ENCODE data around the gene SPO11. TPM values are rescaled to one million over a fixed set of nuclear protein-coding genes. Genes with fewer than 3 reads are reported as not detected.

Gene SPO11
- total RNA-seq, 1 donor from 2014 or later = not detected

DNA sequence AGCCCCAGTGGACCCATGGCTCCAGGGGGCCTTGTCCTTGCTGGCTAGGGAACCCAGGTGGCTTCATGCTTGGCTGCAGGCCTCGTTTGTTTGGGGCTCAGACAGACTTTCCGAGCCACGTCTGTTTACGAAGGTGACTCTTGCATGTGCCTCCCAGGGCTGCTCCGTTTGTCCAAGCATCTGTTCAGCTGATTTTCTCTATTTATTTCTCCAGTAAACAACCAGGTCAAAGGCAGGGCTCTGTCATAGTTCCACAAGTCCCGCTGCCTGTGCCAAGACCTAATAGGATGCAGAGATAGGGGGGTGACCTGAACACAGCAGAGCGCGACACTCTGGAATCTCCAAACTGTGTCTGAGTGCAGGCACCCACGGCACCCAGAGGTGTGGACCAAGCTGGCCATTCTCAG lies 12.8 kb upstream of the SPO11 start:
- Histone ChIP-seq H3K27me3 (ENCODE audit: control insufficient read depth, insufficient read depth, low read length) (no peaks in the 10 kb centered on the region), H3K4me3 (ENCODE audit: low read depth, low read length) (no peak overlapping the region), H3K36me3 (ENCODE audit: control insufficient read depth, insufficient read depth, low read length) (no peaks in the 10 kb centered on the region)
- no peak for DNase-seq (ENCODE audit: low read depth)
- TF ChIP-seq, protein P1, sequence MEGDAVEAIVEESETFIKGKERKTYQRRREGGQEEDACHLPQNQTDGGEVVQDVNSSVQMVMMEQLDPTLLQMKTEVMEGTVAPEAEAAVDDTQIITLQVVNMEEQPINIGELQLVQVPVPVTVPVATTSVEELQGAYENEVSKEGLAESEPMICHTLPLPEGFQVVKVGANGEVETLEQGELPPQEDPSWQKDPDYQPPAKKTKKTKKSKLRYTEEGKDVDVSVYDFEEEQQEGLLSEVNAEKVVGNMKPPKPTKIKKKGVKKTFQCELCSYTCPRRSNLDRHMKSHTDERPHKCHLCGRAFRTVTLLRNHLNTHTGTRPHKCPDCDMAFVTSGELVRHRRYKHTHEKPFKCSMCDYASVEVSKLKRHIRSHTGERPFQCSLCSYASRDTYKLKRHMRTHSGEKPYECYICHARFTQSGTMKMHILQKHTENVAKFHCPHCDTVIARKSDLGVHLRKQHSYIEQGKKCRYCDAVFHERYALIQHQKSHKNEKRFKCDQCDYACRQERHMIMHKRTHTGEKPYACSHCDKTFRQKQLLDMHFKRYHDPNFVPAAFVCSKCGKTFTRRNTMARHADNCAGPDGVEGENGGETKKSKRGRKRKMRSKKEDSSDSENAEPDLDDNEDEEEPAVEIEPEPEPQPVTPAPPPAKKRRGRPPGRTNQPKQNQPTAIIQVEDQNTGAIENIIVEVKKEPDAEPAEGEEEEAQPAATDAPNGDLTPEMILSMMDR (IDR thresholded peaks at IDR 0.05; ENCODE audit: insufficient read depth, low read length, poor library complexity, severe bottlenecking) = no peak

DNA sequence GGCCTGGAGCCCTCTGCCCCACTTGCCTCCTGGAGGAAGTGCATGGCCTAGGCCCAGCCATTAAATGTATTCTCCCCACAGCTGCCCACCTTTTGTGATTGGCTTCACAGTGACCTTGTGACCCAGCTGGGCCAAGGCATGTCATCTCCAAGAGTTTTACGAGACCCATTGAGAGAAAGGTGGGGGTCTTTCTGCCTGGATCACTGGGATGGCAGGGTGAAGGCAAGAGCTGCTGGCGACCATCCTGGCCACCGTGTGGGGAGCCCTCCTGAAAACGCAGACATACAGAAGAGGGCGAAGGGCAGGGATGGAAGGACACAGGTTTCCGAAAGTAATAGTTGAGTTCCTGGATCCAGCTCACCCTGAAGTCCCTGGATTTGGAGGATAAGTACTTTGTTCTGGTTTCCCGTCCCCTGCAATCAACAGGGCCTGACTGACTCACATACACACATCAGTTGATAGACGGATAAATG lies 12.3 kb upstream of the SPO11 start:
- Histone ChIP-seq H3K36me3 (ENCODE audit: control insufficient read depth, insufficient read depth, low read length) (no peaks in the 10 kb centered on the region), H3K4me3 (ENCODE audit: low read depth, low read length) (no peak overlapping the region), H3K27me3 (ENCODE audit: control insufficient read depth, insufficient read depth, low read length) (no peaks in the 10 kb centered on the region)
- no peak for DNase-seq (ENCODE audit: low read depth)
- TF ChIP-seq, protein P1 (IDR thresholded peaks at IDR 0.05; ENCODE audit: insufficient read depth, low read length, poor library complexity, severe bottlenecking) = no peak

DNA sequence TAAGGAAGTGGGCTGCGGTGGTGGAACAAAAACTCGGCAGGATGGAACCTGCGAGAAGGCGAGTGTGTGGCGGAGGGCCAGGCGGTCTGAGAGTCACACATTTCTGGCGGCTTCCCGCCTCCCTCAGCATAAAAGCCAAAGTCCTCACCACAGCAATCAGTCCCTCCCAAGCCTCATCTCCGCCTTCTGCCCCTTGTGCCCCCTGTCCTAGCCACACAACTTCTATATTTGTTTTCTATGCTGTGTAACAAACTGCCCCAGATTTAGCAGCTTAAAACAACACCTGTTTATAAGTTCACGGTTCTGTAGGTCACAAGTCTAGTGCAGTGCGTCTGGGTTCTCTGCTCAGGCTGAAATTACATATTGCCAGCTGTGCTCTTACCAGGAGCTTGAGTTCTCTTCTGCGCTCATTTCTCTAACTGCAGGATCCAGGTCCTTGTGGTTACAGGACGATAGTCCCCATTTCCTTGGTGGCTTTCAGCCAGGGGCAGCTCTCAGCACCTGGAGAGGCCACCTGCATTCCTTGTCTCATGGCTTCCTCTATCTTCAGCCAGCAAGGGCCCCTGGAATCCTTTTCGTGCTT lies 11.7 kb upstream of the SPO11 start:
- TF ChIP-seq, protein P1 (IDR thresholded peaks at IDR 0.05; ENCODE audit: insufficient read depth, low read length, poor library complexity, severe bottlenecking) = no peak
- H3K27me3 ChIP-seq (ENCODE audit: control insufficient read depth, insufficient read depth, low read length) = no peaks in the 10 kb centered on the region
- H3K4me3 ChIP-seq (ENCODE audit: low read depth, low read length) = no peak overlapping the region
- no peaks in the 10 kb centered on the region for H3K36me3 ChIP-seq (ENCODE audit: control insufficient read depth, insufficient read depth, low read length)
- DNase-seq (ENCODE audit: low read depth) = no peak

DNA sequence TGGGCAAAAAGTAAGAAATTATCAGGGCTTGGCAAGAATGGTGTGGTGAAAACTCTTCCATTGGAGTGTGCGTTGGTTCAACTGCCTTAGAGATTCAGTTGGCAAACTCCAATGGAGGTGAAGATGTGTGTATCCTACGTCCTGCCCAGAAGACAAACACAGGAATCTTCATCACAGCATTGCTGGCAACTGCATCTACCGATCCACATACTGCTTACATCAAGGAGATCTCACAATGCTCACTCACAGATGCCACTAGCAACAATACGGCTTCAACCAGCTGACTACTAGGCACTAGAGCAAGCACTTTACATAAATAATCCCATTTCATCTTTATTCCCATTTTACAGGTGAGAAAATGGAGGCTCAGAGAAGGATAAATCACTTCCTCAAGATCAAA lies 10.0 kb upstream of the SPO11 start:
- TF ChIP-seq, protein P1 (IDR thresholded peaks at IDR 0.05; ENCODE audit: insufficient read depth, low read length, poor library complexity, severe bottlenecking) = no peak
- H3K27me3 ChIP-seq (ENCODE audit: control insufficient read depth, insufficient read depth, low read length) = no peaks in the 10 kb centered on the region
- no peak for DNase-seq (ENCODE audit: low read depth)
- H3K36me3 ChIP-seq (ENCODE audit: control insufficient read depth, insufficient read depth, low read length) = no peaks in the 10 kb centered on the region
- no peak overlapping the region for H3K4me3 ChIP-seq (ENCODE audit: low read depth, low read length)

DNA sequence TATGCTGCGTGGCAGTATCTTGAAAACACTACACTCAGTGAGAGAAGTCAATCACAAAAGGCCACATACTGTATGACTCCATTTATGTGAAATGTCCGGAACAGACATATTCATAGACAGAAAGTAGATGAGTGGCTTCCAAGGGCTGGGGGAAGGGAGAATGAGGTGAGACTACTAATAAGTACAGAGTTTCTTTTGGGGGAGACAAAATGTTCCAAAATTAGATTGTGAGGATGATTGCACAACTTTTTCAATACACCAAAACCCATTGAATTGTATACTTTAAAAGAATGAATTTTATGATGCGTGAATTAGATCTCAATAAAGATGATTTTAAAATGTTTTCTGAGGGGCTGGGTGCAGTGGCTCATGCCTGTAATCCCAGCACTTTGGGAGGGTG lies 9.2 kb upstream of the SPO11 start:
- Histone ChIP-seq H3K27me3 (ENCODE audit: control insufficient read depth, insufficient read depth, low read length) (no peaks in the 10 kb centered on the region), H3K36me3 (ENCODE audit: control insufficient read depth, insufficient read depth, low read length) (no peaks in the 10 kb centered on the region), H3K4me3 (ENCODE audit: low read depth, low read length) (no peak overlapping the region)
- TF ChIP-seq, protein P1 (IDR thresholded peaks at IDR 0.05; ENCODE audit: insufficient read depth, low read length, poor library complexity, severe bottlenecking) = no peak
- no peak for DNase-seq (ENCODE audit: low read depth)

DNA sequence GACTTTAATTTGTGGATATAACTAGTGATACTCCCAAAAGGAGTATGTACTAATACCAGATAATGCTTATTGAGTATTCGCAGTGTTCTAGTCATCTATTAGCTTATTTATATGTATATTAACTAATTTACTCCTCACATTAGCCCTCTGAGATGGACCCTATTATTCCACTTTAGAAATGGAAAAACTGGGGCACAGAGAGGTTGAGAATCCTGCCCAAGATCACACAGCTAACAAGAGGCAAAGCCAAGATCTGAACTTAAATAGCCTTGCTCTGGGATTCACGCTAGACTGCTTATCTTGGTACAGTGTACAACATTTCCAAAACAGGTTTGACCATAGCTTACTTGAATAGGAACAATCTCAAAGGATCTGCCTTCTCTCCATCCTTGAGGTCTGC lies 8.5 kb upstream of the SPO11 start:
- H3K27me3 ChIP-seq (ENCODE audit: control insufficient read depth, insufficient read depth, low read length) = no peaks in the 10 kb centered on the region
- DNase-seq (ENCODE audit: low read depth) = no peak
- TF ChIP-seq, protein P1 (IDR thresholded peaks at IDR 0.05; ENCODE audit: insufficient read depth, low read length, poor library complexity, severe bottlenecking) = no peak
- H3K36me3 ChIP-seq (ENCODE audit: control insufficient read depth, insufficient read depth, low read length) = no peaks in the 10 kb centered on the region
- no peak overlapping the region for H3K4me3 ChIP-seq (ENCODE audit: low read depth, low read length)
